ENCODE results near the gene SHOC2. TPM values are rescaled to one million over a fixed set of nuclear protein-coding genes. Genes with fewer than 3 reads are reported as not detected.

Gene SHOC2
- total RNA-seq, 2 experiments from 2014 or later, result 45.1 to 46.1 TPM

GRCh38 chr10:110959379-110960332 lies 40.3 kb downstream of the SHOC2 start:
- Mint-ChIP-seq H3K4me3 (no peak overlapping the region), H3K9me3 (peaks cover 4% of the 10 kb centered on the region), H3K27me3 (no peaks in the 10 kb centered on the region), H3K36me3 (peaks cover 18% of the 10 kb centered on the region), H3K4me1 (peaks cover 28% of the 10 kb centered on the region), H3K27ac (no peak overlapping the region)
- DNase-seq, result no peak

GRCh38 chr10:110960333-110960712 lies 40.9 kb downstream of the SHOC2 start:
- no peak overlapping the region for H3K27ac Mint-ChIP-seq
- H3K36me3 Mint-ChIP-seq, result peaks cover 11% of the 10 kb centered on the region
- H3K9me3 Mint-ChIP-seq, result no peaks in the 10 kb centered on the region
- DNase-seq, result no peak
- H3K27me3 Mint-ChIP-seq, result no peaks in the 10 kb centered on the region
- no peak overlapping the region for H3K4me3 Mint-ChIP-seq
- H3K4me1 Mint-ChIP-seq, result peaks cover 26% of the 10 kb centered on the region

GRCh38 chr10:110962443-110962842 lies 43.0 kb downstream of the SHOC2 start:
- Mint-ChIP-seq H3K4me1 (peaks cover 31% of the 10 kb centered on the region), H3K9me3 (no peaks in the 10 kb centered on the region), H3K4me3 (no peak overlapping the region), H3K36me3 (peaks cover 11% of the 10 kb centered on the region), H3K27me3 (no peaks in the 10 kb centered on the region), H3K27ac (no peak overlapping the region)
- no peak for DNase-seq

- Mint-ChIP-seq H3K27me3 (no peaks in the 10 kb centered on the region), H3K4me3 (no peak overlapping the region), H3K27ac (no peak overlapping the region), H3K36me3 (peaks cover 12% of the 10 kb centered on the region), H3K9me3 (no peaks in the 10 kb centered on the region), H3K4me1 (peaks cover 33% of the 10 kb centered on the region)
- no peak for DNase-seq
These were observed 43.8 kb downstream of the SHOC2 start for GRCh38 chr10:110963162-110963561.

- Mint-ChIP-seq H3K27ac (no peak overlapping the region), H3K4me3 (no peak overlapping the region), H3K4me1 (peaks cover 39% of the 10 kb centered on the region), H3K9me3 (no peaks in the 10 kb centered on the region), H3K27me3 (no peaks in the 10 kb centered on the region), H3K36me3 (peaks cover 14% of the 10 kb centered on the region)
- DNase-seq, result no peak
These were observed 45.3 kb downstream of the SHOC2 start for GRCh38 chr10:110964681-110965080.

GRCh38 chr10:110965216-110965615 lies 45.8 kb downstream of the SHOC2 start:
- Mint-ChIP-seq H3K27ac (no peak overlapping the region), H3K4me1 (peaks cover 43% of the 10 kb centered on the region), H3K4me3 (no peak overlapping the region), H3K36me3 (peaks cover 18% of the 10 kb centered on the region), H3K27me3 (no peaks in the 10 kb centered on the region), H3K9me3 (no peaks in the 10 kb centered on the region)
- DNase-seq, result no peak

- peaks cover 52% of the 10 kb centered on the region for H3K4me1 Mint-ChIP-seq
- peaks cover 25% of the 10 kb centered on the region for H3K36me3 Mint-ChIP-seq
- H3K9me3 Mint-ChIP-seq, result no peaks in the 10 kb centered on the region
- no peaks in the 10 kb centered on the region for H3K27me3 Mint-ChIP-seq
- no peak overlapping the region for H3K4me3 Mint-ChIP-seq
- no peak for DNase-seq
- no peak overlapping the region for H3K27ac Mint-ChIP-seq
These were observed 46.7 kb downstream of the SHOC2 start for GRCh38 chr10:110966146-110966545.

- no peak for DNase-seq
- Mint-ChIP-seq H3K4me1 (peaks cover 54% of the 10 kb centered on the region), H3K4me3 (no peak overlapping the region), H3K27ac (no peak overlapping the region), H3K36me3 (peaks cover 28% of the 10 kb centered on the region), H3K27me3 (no peaks in the 10 kb centered on the region), H3K9me3 (no peaks in the 10 kb centered on the region)
These were observed 47.7 kb downstream of the SHOC2 start for GRCh38 chr10:110967009-110967630.

- Mint-ChIP-seq H3K27ac (no peak overlapping the region), H3K36me3 (peaks cover 30% of the 10 kb centered on the region), H3K4me1 (peaks cover 54% of the 10 kb centered on the region), H3K9me3 (no peaks in the 10 kb centered on the region), H3K4me3 (no peak overlapping the region), H3K27me3 (no peaks in the 10 kb centered on the region)
- no peak for DNase-seq
These were observed 48.2 kb downstream of the SHOC2 start for GRCh38 chr10:110967645-110968044.

- Mint-ChIP-seq H3K9me3 (no peaks in the 10 kb centered on the region), H3K4me3 (no peak overlapping the region), H3K27me3 (no peaks in the 10 kb centered on the region), H3K27ac (no peak overlapping the region), H3K4me1 (peaks cover 56% of the 10 kb centered on the region), H3K36me3 (peaks cover 27% of the 10 kb centered on the region)
- no peak for DNase-seq
These were observed 49.8 kb downstream of the SHOC2 start for GRCh38 chr10:110969183-110969582.

- Mint-ChIP-seq H3K4me1 (peaks cover 47% of the 10 kb centered on the region), H3K27me3 (no peaks in the 10 kb centered on the region), H3K4me3 (no peak overlapping the region), H3K27ac (no peak overlapping the region), H3K9me3 (no peaks in the 10 kb centered on the region), H3K36me3 (peaks cover 38% of the 10 kb centered on the region)
- no peak for DNase-seq
These were observed 52.2 kb downstream of the SHOC2 start for GRCh38 chr10:110971638-110972037.

GRCh38 chr10:110972231-110973134 lies 53.1 kb downstream of the SHOC2 start:
- Mint-ChIP-seq H3K4me1 (peaks cover 41% of the 10 kb centered on the region), H3K36me3 (peaks cover 44% of the 10 kb centered on the region), H3K27me3 (no peaks in the 10 kb centered on the region), H3K4me3 (no peak overlapping the region), H3K9me3 (no peaks in the 10 kb centered on the region), H3K27ac (no peak overlapping the region)
- no peak for DNase-seq

- Mint-ChIP-seq H3K27ac (no peak overlapping the region), H3K27me3 (no peaks in the 10 kb centered on the region), H3K36me3 (peaks cover 49% of the 10 kb centered on the region), H3K9me3 (peaks cover 2% of the 10 kb centered on the region), H3K4me1 (peaks cover 39% of the 10 kb centered on the region), H3K4me3 (no peak overlapping the region)
- DNase-seq, result no peak
These were observed 54.0 kb downstream of the SHOC2 start for GRCh38 chr10:110973400-110973799.

GRCh38 chr10:110976577-110976976 lies 57.2 kb downstream of the SHOC2 start:
- DNase-seq, result no peak
- no peaks in the 10 kb centered on the region for H3K27me3 Mint-ChIP-seq
- H3K4me1 Mint-ChIP-seq, result peaks cover 40% of the 10 kb centered on the region
- H3K9me3 Mint-ChIP-seq, result peaks cover 5% of the 10 kb centered on the region
- H3K27ac Mint-ChIP-seq, result peak overlapping the region; percentile 4
- peaks cover 61% of the 10 kb centered on the region for H3K36me3 Mint-ChIP-seq
- no peak overlapping the region for H3K4me3 Mint-ChIP-seq

- H3K9me3 Mint-ChIP-seq, result peaks cover 5% of the 10 kb centered on the region
- H3K4me1 Mint-ChIP-seq, result peaks cover 35% of the 10 kb centered on the region
- H3K36me3 Mint-ChIP-seq, result peaks cover 59% of the 10 kb centered on the region
- no peaks in the 10 kb centered on the region for H3K27me3 Mint-ChIP-seq
- no peak for DNase-seq
- H3K27ac Mint-ChIP-seq, result no peak overlapping the region
- H3K4me3 Mint-ChIP-seq, result no peak overlapping the region
These were observed 58.3 kb downstream of the SHOC2 start for GRCh38 chr10:110977662-110978061.
